OCI-LY1 (cell line): ENCODE data around the gene CEMP1.

Experiments
- H2AFZ ChIP-seq: fragments of 200-600 bp; sonication (generic), shearing (Covaris generic); 2 replicates; pipeline ENCODE4 v1.6.0; 2014; ENCODE audit warnings: antibody characterized with exemption, mild to moderate bottlenecking, low read length
- H3F3A ChIP-seq: fragments of 200-600 bp; sonication (generic), shearing (Covaris generic); 2 replicates; pipeline ENCODE4 v1.6.0; 2014; ENCODE audit warnings: mild to moderate bottlenecking, antibody characterized with exemption, low read length, moderate library complexity; ENCODE audit not compliant: insufficient read depth
- H3K27ac ChIP-seq: fragments of 200-600 bp; sonication (generic); 2 replicates; pipeline ENCODE4 v1.5.1; 2014; ENCODE audit warnings: low read length, mixed run types, mild to moderate bottlenecking, low read depth; ENCODE audit not compliant: poor library complexity, severe bottlenecking
- H3K27me3 ChIP-seq: fragments of 200-600 bp; sonication (generic); 2 replicates; pipeline ENCODE4 v1.6.0; 2014; ENCODE audit warnings: antibody characterized with exemption, mild to moderate bottlenecking, low read length, moderate library complexity; ENCODE audit not compliant: insufficient read depth
- H3K36me3 ChIP-seq: fragments of 200-600 bp; sonication (generic); 2 replicates; pipeline ENCODE4 v1.6.1; 2014; ENCODE audit warnings: mild to moderate bottlenecking, antibody characterized with exemption, low read length, moderate library complexity, mixed read lengths; ENCODE audit not compliant: insufficient read depth
- H3K4me1 ChIP-seq: fragments of 200-600 bp; sonication (generic); 2 replicates; pipeline ENCODE4 v1.5.1; 2014; ENCODE audit warnings: mild to moderate bottlenecking, low read length, moderate library complexity; ENCODE audit not compliant: insufficient read depth, severe bottlenecking
- H3K4me2 ChIP-seq: fragments of 200-600 bp; sonication (generic), shearing (Covaris generic); 2 replicates; pipeline ENCODE4 v1.6.1; 2014; ENCODE audit warnings: low read length
- H3K4me3 ChIP-seq: fragments of 200-600 bp; sonication (generic); 2 replicates; pipeline ENCODE4 v1.5.1; 2014; ENCODE audit warnings: low read length, low read depth, mild to moderate bottlenecking, mixed read lengths; ENCODE audit not compliant: poor library complexity, severe bottlenecking
- H3K79me2 ChIP-seq: fragments of 200-600 bp; shearing (Covaris generic); 2 replicates; pipeline ENCODE4 v1.6.1; 2016; ENCODE audit warnings: mixed run types, low read length, mixed read lengths; ENCODE audit not compliant: insufficient read depth
- H3K9ac ChIP-seq: fragments of 200-600 bp; sonication (generic), shearing (Covaris generic); 2 replicates; pipeline ENCODE4 v1.6.1; 2014; ENCODE audit warnings: mild to moderate bottlenecking, low read length, mixed read lengths
- H3K9me2 ChIP-seq: fragments of 200-600 bp; sonication (generic), shearing (Covaris generic); 2 replicates; pipeline ENCODE4 v1.6.1; 2014; ENCODE audit warnings: low read depth, mild to moderate bottlenecking, low read length, mixed read lengths
- H3K9me3 ChIP-seq: fragments of 200-600 bp; shearing (Covaris generic); 2 replicates; pipeline ENCODE4 v1.6.1; 2014; ENCODE audit warnings: low read length, mixed read lengths
- H4K20me1 ChIP-seq: fragments of 200-600 bp; sonication (generic), shearing (Covaris generic); 2 replicates; pipeline ENCODE4 v1.6.0; 2016; ENCODE audit warnings: mild to moderate bottlenecking, low read length; ENCODE audit not compliant: insufficient read depth
- EZH2 ChIP-seq: fragments of 200-600 bp; sonication (generic), shearing (Covaris generic); IDR thresholded peaks from 2 replicates; pipeline ENCODE4 v1.8.0; 2017; ENCODE audit warnings: borderline replicate concordance, mixed run types, mild to moderate bottlenecking, antibody characterized with exemption, low read length, moderate library complexity, mixed read lengths
- TF ChIP-seq, protein P1 (sequence below): fragments of 200-600 bp; sonication (generic), shearing (Covaris generic); IDR thresholded peaks from 2 replicates; pipeline ENCODE4 v1.5.1; 2017; ENCODE audit warnings: mild to moderate bottlenecking, antibody characterized with exemption, low read length, moderate library complexity, mixed read lengths

The CEMP1 gene

DNA sequence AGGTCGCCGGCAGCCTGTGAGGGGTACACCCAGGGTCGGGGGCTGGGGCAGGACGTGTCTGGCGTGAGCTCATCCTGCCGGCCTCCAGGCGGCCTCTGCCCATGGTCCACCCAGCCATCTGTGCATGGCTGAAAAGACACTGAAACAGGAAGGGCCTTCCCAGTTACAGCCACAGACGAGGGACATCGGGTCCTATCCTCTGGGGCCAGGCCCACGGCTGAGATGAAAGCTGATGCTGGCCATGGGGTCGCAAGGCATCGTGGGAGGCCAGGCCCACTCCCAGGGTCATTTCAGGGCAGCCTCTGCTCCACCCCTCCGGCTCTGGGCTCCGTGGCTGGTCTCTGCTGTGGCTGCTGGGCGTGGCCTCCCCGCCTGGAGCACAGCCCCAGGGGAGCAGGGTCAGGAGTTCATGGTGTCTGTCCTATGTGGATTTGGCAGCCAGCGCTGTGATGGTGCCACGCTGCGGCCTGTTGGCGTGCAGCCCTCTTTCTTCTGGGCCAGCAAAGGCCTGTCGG is 34.0 kb downstream of the CEMP1 start:
- no peaks in the 10 kb centered on the region for H4K20me1 ChIP-seq
- no peaks in the 10 kb centered on the region for H3F3A ChIP-seq
- H3K4me3 ChIP-seq = no peak overlapping the region
- no peak for TF ChIP-seq EZH2
- TF ChIP-seq, protein P1, sequence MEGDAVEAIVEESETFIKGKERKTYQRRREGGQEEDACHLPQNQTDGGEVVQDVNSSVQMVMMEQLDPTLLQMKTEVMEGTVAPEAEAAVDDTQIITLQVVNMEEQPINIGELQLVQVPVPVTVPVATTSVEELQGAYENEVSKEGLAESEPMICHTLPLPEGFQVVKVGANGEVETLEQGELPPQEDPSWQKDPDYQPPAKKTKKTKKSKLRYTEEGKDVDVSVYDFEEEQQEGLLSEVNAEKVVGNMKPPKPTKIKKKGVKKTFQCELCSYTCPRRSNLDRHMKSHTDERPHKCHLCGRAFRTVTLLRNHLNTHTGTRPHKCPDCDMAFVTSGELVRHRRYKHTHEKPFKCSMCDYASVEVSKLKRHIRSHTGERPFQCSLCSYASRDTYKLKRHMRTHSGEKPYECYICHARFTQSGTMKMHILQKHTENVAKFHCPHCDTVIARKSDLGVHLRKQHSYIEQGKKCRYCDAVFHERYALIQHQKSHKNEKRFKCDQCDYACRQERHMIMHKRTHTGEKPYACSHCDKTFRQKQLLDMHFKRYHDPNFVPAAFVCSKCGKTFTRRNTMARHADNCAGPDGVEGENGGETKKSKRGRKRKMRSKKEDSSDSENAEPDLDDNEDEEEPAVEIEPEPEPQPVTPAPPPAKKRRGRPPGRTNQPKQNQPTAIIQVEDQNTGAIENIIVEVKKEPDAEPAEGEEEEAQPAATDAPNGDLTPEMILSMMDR = no peak
- no peaks in the 10 kb centered on the region for H3K27me3 ChIP-seq
- H3K4me1 ChIP-seq = peaks cover 8% of the 10 kb centered on the region
- no peak overlapping the region for H3K27ac ChIP-seq
- H3K79me2 ChIP-seq = no peaks in the 10 kb centered on the region
- H3K9ac ChIP-seq = no peak overlapping the region
- H3K36me3 ChIP-seq = no peaks in the 10 kb centered on the region
- no peaks in the 10 kb centered on the region for H3K9me3 ChIP-seq
- no peak overlapping the region for H3K4me2 ChIP-seq
- H3K9me2 ChIP-seq = no peaks in the 10 kb centered on the region
- no peak overlapping the region for H2AFZ ChIP-seq

- Histone ChIP-seq H3K36me3 (no peaks in the 10 kb centered on the region), H3K9ac (no peak overlapping the region), H4K20me1 (no peaks in the 10 kb centered on the region), H3K79me2 (no peaks in the 10 kb centered on the region), H3K9me2 (no peaks in the 10 kb centered on the region), H3K4me1 (peaks cover 6% of the 10 kb centered on the region), H3K27ac (no peak overlapping the region), H3K9me3 (no peaks in the 10 kb centered on the region), H3F3A (no peaks in the 10 kb centered on the region), H3K4me3 (no peak overlapping the region), H2AFZ (no peak overlapping the region), H3K27me3 (no peaks in the 10 kb centered on the region), H3K4me2 (no peak overlapping the region)
- TF ChIP-seq, protein P1 = no peak
Observed at GRCh38 chr16:2496223-2497115, 34.7 kb downstream of the CEMP1 start.

DNA sequence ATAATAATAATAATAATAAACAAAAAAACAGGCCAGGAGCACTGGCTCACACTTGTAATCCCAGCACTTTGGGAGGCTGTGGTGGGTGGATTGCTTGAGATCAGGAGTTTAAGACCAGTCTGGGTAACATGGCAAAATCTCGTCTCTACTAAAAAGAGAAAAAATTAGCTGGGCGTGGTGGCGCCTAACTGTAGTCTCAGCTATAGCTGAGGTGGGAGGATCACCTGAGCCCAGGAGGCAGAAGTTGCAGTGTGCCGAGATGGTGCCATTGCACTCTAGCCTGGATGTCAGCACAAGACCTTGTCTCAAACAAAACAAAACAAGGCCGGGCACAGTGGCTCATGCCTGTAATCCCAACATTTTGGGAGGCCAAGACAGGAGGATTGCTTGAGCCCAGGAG is 36.2 kb downstream of the CEMP1 start:
- Histone ChIP-seq H3K4me2 (no peak overlapping the region), H3K27ac (no peak overlapping the region), H3K27me3 (no peaks in the 10 kb centered on the region), H4K20me1 (no peaks in the 10 kb centered on the region), H2AFZ (no peak overlapping the region), H3K9me3 (no peaks in the 10 kb centered on the region), H3K4me1 (peaks cover 3% of the 10 kb centered on the region), H3F3A (no peaks in the 10 kb centered on the region), H3K36me3 (no peaks in the 10 kb centered on the region), H3K9me2 (no peaks in the 10 kb centered on the region), H3K79me2 (no peaks in the 10 kb centered on the region), H3K9ac (no peak overlapping the region), H3K4me3 (no peak overlapping the region)
- TF ChIP-seq EZH2 = no peak
- TF ChIP-seq, protein P1 = no peak
